SU-DHL-6 (cell line): ENCODE measurements around the gene ZDHHC19.

Experiments used
- H2AFZ ChIP-seq: fragments of 200-600 bp; sonication (generic); 2 replicates; pipeline ENCODE4 v1.6.1; 2014; ENCODE audit warnings: low read depth, mild to moderate bottlenecking, moderate library complexity, mixed read lengths, antibody characterized with exemption, low read length; ENCODE audit not compliant: severe bottlenecking
- H3F3A ChIP-seq: fragments of 200-600 bp; shearing (Covaris generic); 2 replicates; pipeline ENCODE4 v1.6.0; 2016; ENCODE audit warnings: antibody characterized with exemption, mild to moderate bottlenecking; ENCODE audit not compliant: insufficient read depth
- H3K27ac ChIP-seq: fragments of 200-600 bp; sonication (generic); 2 replicates; pipeline ENCODE4 v1.5.1; 2016; ENCODE audit warnings: low read depth, mild to moderate bottlenecking, low read length, moderate library complexity, mixed read lengths
- H3K27me3 ChIP-seq: fragments of 200-600 bp; sonication (generic), shearing (Covaris generic); 2 replicates; pipeline ENCODE4 v1.6.0; 2014; ENCODE audit warnings: mild to moderate bottlenecking, low read length
- H3K36me3 ChIP-seq: fragments of 200-600 bp; sonication (generic); 2 replicates; pipeline ENCODE4 v1.6.1; 2014; ENCODE audit warnings: mild to moderate bottlenecking, low read length, mixed read lengths
- H3K4me2 ChIP-seq: fragments of 300-600, 200-600 bp; shearing (Covaris generic), sonication (generic); 2 replicates; pipeline ENCODE4 v1.6.0; 2014; ENCODE audit warnings: low read length, low read depth, mild to moderate bottlenecking; ENCODE audit not compliant: poor library complexity, severe bottlenecking
- H3K4me3 ChIP-seq: fragments of 200-600 bp; sonication (generic); 2 replicates; pipeline ENCODE4 v1.5.1; 2014; ENCODE audit warnings: antibody characterized with exemption, low read length, mild to moderate bottlenecking, mixed read lengths; ENCODE audit not compliant: insufficient read depth, poor library complexity, severe bottlenecking
- H3K79me2 ChIP-seq: fragments of 200-600 bp; sonication (generic); 2 replicates; pipeline ENCODE4 v1.6.1; 2014; ENCODE audit warnings: mild to moderate bottlenecking, low read length, moderate library complexity; ENCODE audit not compliant: insufficient read depth
- H3K9ac ChIP-seq: fragments of 200-600 bp; sonication (generic); 2 replicates; pipeline ENCODE4 v1.7.0; 2014; ENCODE audit warnings: mild to moderate bottlenecking, low read length
- H3K9me2 ChIP-seq: fragments of 200-600 bp; sonication (generic); replicated peaks from 2 replicates; pipeline ENCODE4 v1.6.1; 2014; ENCODE audit warnings: low read length; ENCODE audit not compliant: insufficient read depth
- H3K9me3 ChIP-seq: fragments of 200-600 bp; sonication (generic); 2 replicates; pipeline ENCODE4 v1.6.1; 2014; ENCODE audit warnings: low read length, mixed read lengths; ENCODE audit not compliant: insufficient read depth
- H4K20me1 ChIP-seq: fragments of 200-600 bp; sonication (generic); 2 replicates; pipeline ENCODE4 v1.6.1; 2014; ENCODE audit warnings: low read depth, mild to moderate bottlenecking, antibody characterized with exemption, low read length, moderate library complexity, mixed read lengths
- CTCF ChIP-seq: fragments of 200-600 bp; sonication (generic); IDR thresholded peaks from one replicate; pipeline ENCODE4 v1.5.1; 2017; ENCODE audit warnings: antibody characterized with exemption, mild to moderate bottlenecking, low read length, moderate library complexity; ENCODE audit not compliant: insufficient read depth, poor library complexity, severe bottlenecking
- EZH2phosphoT487 ChIP-seq: fragments of 200-600 bp; sonication (generic), shearing (Covaris generic); conservative IDR thresholded peaks from 2 replicates; pipeline ENCODE4 v1.6.1; 2018; ENCODE audit warnings: mild to moderate bottlenecking, antibody characterized with exemption, low read length, moderate library complexity, mixed read lengths

The ZDHHC19 gene

GRCh38 chr3:196198081-196198675 lies 13.0 kb downstream of the ZDHHC19 start:
- no peak overlapping the region for H3K27ac ChIP-seq
- no peaks in the 10 kb centered on the region for H4K20me1 ChIP-seq
- H2AFZ ChIP-seq, result no peak overlapping the region
- TF ChIP-seq EZH2phosphoT487, result no peak
- TF ChIP-seq CTCF, result no peak
- no peak overlapping the region for H3K4me3 ChIP-seq
- H3K4me2 ChIP-seq, result no peak overlapping the region
- no peaks in the 10 kb centered on the region for H3K9me3 ChIP-seq
- H3F3A ChIP-seq, result no peaks in the 10 kb centered on the region
- no peaks in the 10 kb centered on the region for H3K27me3 ChIP-seq
- no peak overlapping the region for H3K9ac ChIP-seq
- H3K79me2 ChIP-seq, result no peaks in the 10 kb centered on the region
- no peaks in the 10 kb centered on the region for H3K36me3 ChIP-seq
- H3K9me2 ChIP-seq, result no peaks in the 10 kb centered on the region

GRCh38 chr3:196197524-196197923 lies 13.7 kb downstream of the ZDHHC19 start:
- no peak for TF ChIP-seq EZH2phosphoT487
- TF ChIP-seq CTCF, result no peak

GRCh38 chr3:196195664-196196265 lies 15.4 kb downstream of the ZDHHC19 start:
- Histone ChIP-seq H3K9ac (no peak overlapping the region), H3K4me2 (no peak overlapping the region), H3K27me3 (no peaks in the 10 kb centered on the region)

More at GRCh38 chr3:196197524-196197923, 13.7 kb downstream of the ZDHHC19 start:
- Histone ChIP-seq H4K20me1 (no peaks in the 10 kb centered on the region), H3K36me3 (no peaks in the 10 kb centered on the region), H3K4me3 (no peak overlapping the region), H2AFZ (no peak overlapping the region), H3K79me2 (no peaks in the 10 kb centered on the region), H3K9ac (no peak overlapping the region), H3K9me3 (no peaks in the 10 kb centered on the region), H3K9me2 (no peaks in the 10 kb centered on the region), H3K4me2 (no peak overlapping the region), H3K27ac (no peak overlapping the region), H3F3A (no peaks in the 10 kb centered on the region), H3K27me3 (no peaks in the 10 kb centered on the region)

More at GRCh38 chr3:196195664-196196265, 15.4 kb downstream of the ZDHHC19 start:
- H3K9me2 ChIP-seq, result no peaks in the 10 kb centered on the region
- no peak overlapping the region for H2AFZ ChIP-seq
- no peak overlapping the region for H3K4me3 ChIP-seq
- no peaks in the 10 kb centered on the region for H3K79me2 ChIP-seq
- no peak overlapping the region for H3K27ac ChIP-seq
- no peaks in the 10 kb centered on the region for H3F3A ChIP-seq
- no peak for TF ChIP-seq EZH2phosphoT487
- no peak for TF ChIP-seq CTCF
- no peaks in the 10 kb centered on the region for H3K9me3 ChIP-seq
- no peaks in the 10 kb centered on the region for H3K36me3 ChIP-seq
- H4K20me1 ChIP-seq, result no peaks in the 10 kb centered on the region
